ENCODE results near the gene G2E3. TPM values are rescaled to one million over a fixed set of nuclear protein-coding genes. Genes with fewer than 3 reads are reported as not detected.

The G2E3 gene
- total RNA-seq, 2 donors from 2014 or later, result 4.2 to 4.5 TPM

DNA sequence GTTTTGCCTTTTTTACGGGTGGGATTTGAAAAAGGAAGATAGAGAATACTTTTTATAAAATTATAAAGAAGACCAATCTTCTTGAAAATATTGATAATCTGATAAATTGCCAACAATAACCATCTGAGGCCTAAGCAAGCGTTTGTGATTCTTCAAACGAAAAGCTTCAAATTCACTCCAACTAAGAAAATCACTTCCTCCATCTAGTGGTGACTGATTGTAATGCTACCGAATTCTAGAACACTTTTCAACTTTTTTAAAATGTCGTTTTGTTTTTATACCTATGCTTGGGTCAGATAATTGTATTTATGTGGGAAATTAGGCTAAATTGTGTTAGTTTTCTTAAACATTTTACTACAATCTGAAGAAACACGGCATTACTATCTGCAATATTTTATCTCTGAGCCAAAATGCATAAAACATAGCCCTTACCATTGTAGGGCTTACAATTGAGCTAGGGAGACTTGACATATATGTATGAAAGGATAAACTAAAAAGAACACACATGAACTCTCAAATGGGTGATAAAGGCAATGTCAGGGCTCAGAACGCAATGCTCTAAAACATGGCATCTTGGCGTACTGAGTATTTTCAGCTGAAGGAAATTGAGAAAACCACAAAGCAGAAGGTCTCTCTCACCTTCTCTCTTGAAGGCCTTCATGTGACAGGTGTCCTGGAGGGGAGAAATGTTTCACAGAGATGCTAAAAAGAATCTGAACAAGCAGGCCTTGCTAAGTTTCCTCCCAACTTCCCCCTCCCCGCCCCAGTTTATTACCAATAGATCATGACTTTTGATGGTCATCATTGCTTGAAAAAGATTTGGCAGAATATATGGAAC is 36.8 kb upstream of the G2E3 start:
- TF ChIP-seq, protein P1, sequence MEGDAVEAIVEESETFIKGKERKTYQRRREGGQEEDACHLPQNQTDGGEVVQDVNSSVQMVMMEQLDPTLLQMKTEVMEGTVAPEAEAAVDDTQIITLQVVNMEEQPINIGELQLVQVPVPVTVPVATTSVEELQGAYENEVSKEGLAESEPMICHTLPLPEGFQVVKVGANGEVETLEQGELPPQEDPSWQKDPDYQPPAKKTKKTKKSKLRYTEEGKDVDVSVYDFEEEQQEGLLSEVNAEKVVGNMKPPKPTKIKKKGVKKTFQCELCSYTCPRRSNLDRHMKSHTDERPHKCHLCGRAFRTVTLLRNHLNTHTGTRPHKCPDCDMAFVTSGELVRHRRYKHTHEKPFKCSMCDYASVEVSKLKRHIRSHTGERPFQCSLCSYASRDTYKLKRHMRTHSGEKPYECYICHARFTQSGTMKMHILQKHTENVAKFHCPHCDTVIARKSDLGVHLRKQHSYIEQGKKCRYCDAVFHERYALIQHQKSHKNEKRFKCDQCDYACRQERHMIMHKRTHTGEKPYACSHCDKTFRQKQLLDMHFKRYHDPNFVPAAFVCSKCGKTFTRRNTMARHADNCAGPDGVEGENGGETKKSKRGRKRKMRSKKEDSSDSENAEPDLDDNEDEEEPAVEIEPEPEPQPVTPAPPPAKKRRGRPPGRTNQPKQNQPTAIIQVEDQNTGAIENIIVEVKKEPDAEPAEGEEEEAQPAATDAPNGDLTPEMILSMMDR (IDR thresholded peaks at IDR 0.05), result peak; percentile 51 to 81
- H3K27ac ChIP-seq, result no peak overlapping the region
- H3K4me1 ChIP-seq, result no peaks in the 10 kb centered on the region
- H3K4me3 ChIP-seq, result no peak overlapping the region
- H3K36me3 ChIP-seq, result no peaks in the 10 kb centered on the region
- no peaks in the 10 kb centered on the region for H3K9me3 ChIP-seq
- H3K27me3 ChIP-seq, result no peaks in the 10 kb centered on the region
- no peak for DNase-seq (ENCODE audit: low spot score)

GRCh38 chr14:30525833-30526232 is 33.1 kb upstream of the G2E3 start:
- no peaks in the 10 kb centered on the region for H3K27me3 ChIP-seq

GRCh38 chr14:30527196-30527595 is 31.8 kb upstream of the G2E3 start:
- Histone ChIP-seq H3K9me3 (peaks cover 0 to 2% of the 10 kb centered on the region in 2 donors), H3K4me3 (no peak overlapping the region), H3K27ac (no peak overlapping the region), H3K27me3 (no peaks in the 10 kb centered on the region), H3K36me3 (no peaks in the 10 kb centered on the region), H3K4me1 (no peaks in the 10 kb centered on the region)
- TF ChIP-seq, protein P1 (IDR thresholded peaks at IDR 0.05), result no peak
- DNase-seq (ENCODE audit: low spot score), result no peak

More at GRCh38 chr14:30525833-30526232, 33.1 kb upstream of the G2E3 start:
- Histone ChIP-seq H3K9me3 (no peaks in the 10 kb centered on the region), H3K4me3 (no peak overlapping the region), H3K27ac (no peak overlapping the region), H3K4me1 (no peaks in the 10 kb centered on the region), H3K36me3 (no peaks in the 10 kb centered on the region)
- TF ChIP-seq, protein P1 (IDR thresholded peaks at IDR 0.05), result no peak
- DNase-seq (ENCODE audit: low spot score), result no peak

DNA sequence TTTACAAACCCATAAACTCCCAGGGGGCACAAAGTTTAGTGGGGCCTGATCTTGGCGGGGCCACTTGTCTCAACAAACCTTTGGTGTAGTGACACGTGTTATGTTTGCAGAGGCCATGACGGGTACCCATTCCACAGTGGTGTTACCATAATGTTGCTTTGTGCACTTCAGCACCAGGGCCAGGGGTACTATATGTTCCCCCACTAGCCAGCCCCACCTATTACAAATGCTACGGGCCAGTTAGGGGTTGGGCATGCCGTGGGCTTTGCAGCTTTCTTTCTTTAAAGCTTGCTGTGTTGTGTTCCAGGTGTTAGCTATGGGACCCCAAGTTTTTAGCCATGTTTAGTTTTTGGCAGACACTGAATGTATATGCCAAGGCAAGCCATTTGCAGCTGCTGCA is 30.8 kb upstream of the G2E3 start:
- Histone ChIP-seq H3K4me3 (no peak overlapping the region), H3K27me3 (no peaks in the 10 kb centered on the region), H3K36me3 (no peaks in the 10 kb centered on the region), H3K4me1 (no peaks in the 10 kb centered on the region), H3K9me3 (peaks cover 0 to 3% of the 10 kb centered on the region in 2 donors), H3K27ac (no peak overlapping the region)
- DNase-seq (ENCODE audit: low spot score), result no peak
- TF ChIP-seq, protein P1 (IDR thresholded peaks at IDR 0.05), result no peak

- DNase-seq (ENCODE audit: low spot score), result no peak
- H3K4me3 ChIP-seq, result no peak overlapping the region
- no peaks in the 10 kb centered on the region for H3K27me3 ChIP-seq
- no peaks in the 10 kb centered on the region for H3K36me3 ChIP-seq
- H3K4me1 ChIP-seq, result no peaks in the 10 kb centered on the region
- H3K27ac ChIP-seq, result no peak overlapping the region
- peaks cover 0 to 3% of the 10 kb centered on the region in 2 donors for H3K9me3 ChIP-seq
- TF ChIP-seq, protein P1 (IDR thresholded peaks at IDR 0.05), result no peak
Observed at GRCh38 chr14:30528778-30529642, 29.9 kb upstream of the G2E3 start.

All from right atrium auricular region (tissue), 2 donors.